ENCODE results near the gene PSMC3. TPM values are rescaled to one million over a fixed set of nuclear protein-coding genes. Genes with fewer than 3 reads are reported as not detected.

PSMC3 gene
- total and polyA plus RNA-seq, 2 experiments from 2014 or later = 103 to 142 TPM

- TF ChIP-seq CTCF (IDR thresholded peaks at IDR 0.05; ENCODE audit: poor library complexity) (no peak), EZH2 (IDR thresholded peaks at IDR 0.05; ENCODE audit: borderline replicate concordance) (no peak), EZH2phosphoT487 (IDR thresholded peaks at IDR 0.05; ENCODE audit: low read depth, severe bottlenecking, unreplicated experiment) (no peak)
- H4K20me1 ChIP-seq (ENCODE audit: insufficient read depth, poor library complexity, severe bottlenecking) = no peaks in the 10 kb centered on the region
- DNase-seq (ENCODE audit: low spot score) = no peak
- no peak overlapping the region for H3K4me3 ChIP-seq
- H3K27me3 ChIP-seq = no peaks in the 10 kb centered on the region
- 88% methylated on average over 31 of the region's 31 CpGs for WGBS (ENCODE audit: low lambda C conversion rate, missing lambda C conversion rate)
- peak overlapping the region; percentile 90 for H3K27ac ChIP-seq
- no peaks in the 10 kb centered on the region for H3K9me2 ChIP-seq (replicated peaks; ENCODE audit: insufficient read depth)
- H3K4me2 ChIP-seq = peak overlapping the region; percentile 57
- H3K9me3 ChIP-seq (ENCODE audit: low read depth) = no peaks in the 10 kb centered on the region
- no peaks in the 10 kb centered on the region for H3K36me3 ChIP-seq (replicated peaks; ENCODE audit: insufficient read depth, low read depth)
- peaks cover 16% of the 10 kb centered on the region for H3K4me1 ChIP-seq (ENCODE audit: insufficient read depth)
- peaks cover 3% of the 10 kb centered on the region for H3K79me2 ChIP-seq
- H2AFZ ChIP-seq = no peak overlapping the region
Observed at GRCh38 chr11:47415091-47415854, 11.0 kb downstream of the PSMC3 start.

- WGBS (ENCODE audit: low lambda C conversion rate, missing lambda C conversion rate) = 96% methylated on average over 18 of the region's 19 CpGs
- Histone ChIP-seq H3K4me2 (no peak overlapping the region), H4K20me1 (ENCODE audit: insufficient read depth, poor library complexity, severe bottlenecking) (no peaks in the 10 kb centered on the region), H3K9me3 (ENCODE audit: low read depth) (no peaks in the 10 kb centered on the region), H3K4me1 (ENCODE audit: insufficient read depth) (peaks cover 18% of the 10 kb centered on the region), H3K4me3 (no peak overlapping the region), H3K9me2 (replicated peaks; ENCODE audit: insufficient read depth) (no peaks in the 10 kb centered on the region), H3K79me2 (peaks cover 9% of the 10 kb centered on the region), H3K36me3 (replicated peaks; ENCODE audit: insufficient read depth, low read depth) (no peaks in the 10 kb centered on the region), H2AFZ (no peak overlapping the region), H3K27me3 (no peaks in the 10 kb centered on the region), H3K27ac (no peak overlapping the region)
- no peak for DNase-seq (ENCODE audit: low spot score)
- TF ChIP-seq EZH2 (IDR thresholded peaks at IDR 0.05; ENCODE audit: borderline replicate concordance) (no peak), EZH2phosphoT487 (IDR thresholded peaks at IDR 0.05; ENCODE audit: low read depth, severe bottlenecking, unreplicated experiment) (no peak), CTCF (IDR thresholded peaks at IDR 0.05; ENCODE audit: poor library complexity) (no peak)
Observed at GRCh38 chr11:47414685-47415070, 11.6 kb downstream of the PSMC3 start.

- H3K4me3 ChIP-seq = no peak overlapping the region
- H3K9me3 ChIP-seq (ENCODE audit: low read depth) = no peaks in the 10 kb centered on the region
- no peaks in the 10 kb centered on the region for H3K9me2 ChIP-seq (replicated peaks; ENCODE audit: insufficient read depth)
- no peak overlapping the region for H2AFZ ChIP-seq
- peaks cover 22% of the 10 kb centered on the region for H3K4me1 ChIP-seq (ENCODE audit: insufficient read depth)
- H3K4me2 ChIP-seq = no peak overlapping the region
- no peaks in the 10 kb centered on the region for H3K36me3 ChIP-seq (replicated peaks; ENCODE audit: insufficient read depth, low read depth)
- H4K20me1 ChIP-seq (ENCODE audit: insufficient read depth, poor library complexity, severe bottlenecking) = no peaks in the 10 kb centered on the region
- no peak for TF ChIP-seq EZH2phosphoT487 (IDR thresholded peaks at IDR 0.05; ENCODE audit: low read depth, severe bottlenecking, unreplicated experiment)
- no peak for TF ChIP-seq CTCF (IDR thresholded peaks at IDR 0.05; ENCODE audit: poor library complexity)
- no peak for TF ChIP-seq EZH2 (IDR thresholded peaks at IDR 0.05; ENCODE audit: borderline replicate concordance)
- no peak for DNase-seq (ENCODE audit: low spot score)
- no peak overlapping the region for H3K27ac ChIP-seq
- H3K79me2 ChIP-seq = peaks cover 15% of the 10 kb centered on the region
- no peaks in the 10 kb centered on the region for H3K27me3 ChIP-seq
- WGBS (ENCODE audit: low lambda C conversion rate, missing lambda C conversion rate) = 83% methylated on average over 16 of the region's 16 CpGs
Observed at GRCh38 chr11:47413908-47414684, 12.1 kb downstream of the PSMC3 start.
